ENCODE data around the gene ZBTB43.
"Not testable (repeated sequence)": the region's sequence is repeated elsewhere in the genome, so short reads cannot be mapped to it uniquely, and the experiment has no call there.

The ZBTB43 gene

DNA sequence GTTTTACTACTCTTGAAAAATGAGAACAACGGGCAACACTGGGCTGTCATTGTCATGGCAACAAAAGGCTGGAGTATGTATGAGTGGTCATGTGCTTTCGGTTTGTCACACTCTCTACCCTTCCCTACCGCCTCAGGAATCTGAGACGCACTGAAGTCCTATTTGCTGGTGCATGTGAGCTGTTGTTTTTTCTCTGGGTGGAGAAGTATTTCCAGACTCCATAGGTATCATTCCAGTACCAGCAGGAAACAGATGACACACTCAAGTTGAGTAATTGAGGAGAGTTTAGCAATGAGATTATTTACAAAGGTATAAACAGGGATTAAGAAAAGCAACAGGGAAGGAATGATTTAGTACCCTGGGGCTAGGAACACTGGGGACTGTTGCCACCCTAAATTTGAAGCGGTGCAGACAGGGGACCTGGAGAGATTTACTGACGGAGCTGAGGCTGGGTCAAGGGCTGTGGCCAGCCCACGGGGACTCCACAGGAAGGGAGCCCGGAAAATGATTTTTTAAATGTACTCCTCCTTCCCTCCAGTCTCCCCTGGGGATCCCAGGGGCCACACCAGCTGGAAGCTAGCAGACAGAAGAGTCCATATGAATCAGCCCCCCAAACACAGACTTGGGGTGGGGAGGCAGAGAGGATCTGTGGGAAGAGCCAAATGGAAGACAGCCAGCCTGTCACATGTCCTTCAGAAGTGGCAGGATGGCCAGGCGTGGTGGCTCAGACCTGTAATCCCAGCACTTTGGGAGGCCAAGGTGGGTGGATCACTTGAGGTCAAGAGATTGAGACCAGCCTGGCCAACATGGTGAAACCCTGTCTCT lies 13.2 kb upstream of the ZBTB43 start:
- no peak for DNase-seq (ENCODE audit: low spot score)

DNA sequence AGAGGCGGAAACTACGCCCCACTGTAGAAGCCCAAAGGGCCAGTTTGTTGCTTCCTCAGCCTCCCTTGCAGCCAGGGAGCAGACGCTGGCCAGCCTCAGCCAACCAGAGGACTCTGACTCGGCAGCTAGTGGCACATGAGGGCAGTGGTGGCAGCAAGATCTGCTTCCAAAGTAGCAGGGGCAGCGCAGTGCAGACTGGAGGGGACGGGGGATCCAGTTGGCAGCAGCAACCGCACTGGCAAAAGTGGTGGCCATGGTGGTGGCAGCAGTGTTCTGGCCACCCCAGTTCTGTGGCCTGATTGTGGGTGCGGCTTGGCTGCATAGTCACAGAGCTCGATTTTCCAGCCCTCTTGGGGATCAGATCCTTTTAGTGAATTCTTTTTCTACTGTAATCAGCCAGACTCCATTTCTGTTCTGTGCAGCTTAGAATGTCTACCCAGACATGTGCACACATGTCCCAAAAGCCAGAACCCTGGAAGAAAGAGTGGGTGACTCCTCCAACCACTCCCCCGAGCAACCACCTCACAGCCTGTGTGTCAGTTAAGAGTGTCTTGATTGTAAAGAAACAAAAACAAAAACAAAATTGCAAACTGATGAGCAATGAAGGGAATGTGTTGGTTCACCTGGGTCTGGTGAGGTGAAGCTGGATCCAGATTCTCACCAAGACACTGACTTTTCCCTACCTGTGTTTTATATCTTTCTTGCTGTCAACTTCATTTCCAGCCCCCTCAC lies 11.0 kb upstream of the ZBTB43 start:
- DNase-seq (ENCODE audit: low spot score): no peak

DNA sequence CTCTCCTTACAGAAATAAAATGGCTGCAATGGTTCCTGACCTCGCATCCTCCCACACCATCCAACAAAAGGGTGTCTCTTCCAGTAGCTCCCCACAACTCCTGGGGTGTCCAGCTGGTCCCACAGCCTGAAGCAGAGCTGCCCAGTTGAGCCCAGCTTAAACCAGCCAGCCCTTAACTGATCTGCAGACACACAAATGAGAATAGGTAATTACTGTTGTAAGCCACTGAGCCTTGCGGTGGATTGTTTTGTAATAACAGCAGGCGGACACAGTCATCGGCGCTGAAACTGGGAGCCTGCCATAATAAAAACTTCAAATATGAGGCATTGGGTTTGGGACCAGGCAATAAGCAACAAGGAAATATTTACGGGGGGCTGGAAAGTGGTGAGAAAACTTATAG lies 10.4 kb upstream of the ZBTB43 start:
- DNase-seq (ENCODE audit: low spot score): no peak

DNA sequence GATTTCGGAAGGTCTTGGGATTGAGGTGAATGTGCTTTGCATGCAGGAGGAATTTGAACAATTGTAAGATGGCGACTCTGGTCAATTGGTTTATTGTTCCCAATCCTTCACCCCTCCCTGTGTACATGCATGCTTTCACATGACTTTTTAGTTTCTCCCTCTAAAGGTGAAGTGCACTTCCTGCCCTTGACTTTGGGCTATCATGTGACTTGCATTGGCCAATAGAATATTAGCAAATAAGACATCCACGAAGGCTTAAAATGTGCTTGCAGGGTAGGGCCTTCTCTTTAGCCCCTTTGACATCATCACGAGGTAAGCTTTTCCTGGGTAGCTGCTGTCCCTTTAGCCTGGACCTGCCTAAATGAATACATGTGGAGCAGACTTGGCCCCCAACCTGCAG lies 8.1 kb upstream of the ZBTB43 start:
- DNase-seq (ENCODE audit: low spot score): no peak

DNA sequence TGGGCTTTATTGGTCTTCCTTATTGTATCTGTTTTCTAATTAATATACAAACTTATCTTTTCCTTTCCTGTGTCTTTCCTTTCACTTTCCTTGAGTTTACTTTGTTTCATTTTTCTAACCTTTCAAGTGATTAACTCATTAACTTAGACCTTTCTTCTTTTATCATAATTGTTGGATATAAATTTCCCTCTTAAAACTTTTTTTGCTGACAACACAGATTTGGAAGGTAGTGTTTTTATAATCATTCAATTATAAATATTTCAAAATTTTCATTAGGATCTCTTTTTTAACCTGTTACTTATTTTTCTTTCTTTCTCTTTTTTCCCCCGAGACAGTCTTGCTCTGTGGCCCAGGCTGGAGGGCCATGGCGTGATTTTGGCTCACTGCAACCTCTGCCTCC lies 6.9 kb upstream of the ZBTB43 start:
- no peak for DNase-seq (ENCODE audit: low spot score)

DNA sequence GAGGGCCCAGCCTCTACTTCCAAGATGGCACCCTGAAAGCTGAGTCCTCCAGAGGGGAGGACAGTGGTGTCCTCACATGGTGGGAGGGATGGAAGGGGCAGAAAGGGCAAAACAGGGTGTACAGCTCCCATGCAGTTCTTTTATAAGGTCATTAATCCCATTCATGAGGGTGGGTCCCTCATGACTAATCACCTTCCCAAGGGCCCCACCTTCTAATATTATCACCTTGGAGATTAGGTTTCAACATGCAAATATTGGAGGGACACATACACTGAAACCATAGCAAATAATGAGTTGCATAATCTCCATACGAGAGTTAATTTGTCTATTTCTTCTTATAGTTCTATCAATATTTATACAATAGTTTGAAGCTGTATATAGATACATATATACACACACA lies 5.8 kb upstream of the ZBTB43 start:
- no peak for DNase-seq (ENCODE audit: low spot score)

DNA sequence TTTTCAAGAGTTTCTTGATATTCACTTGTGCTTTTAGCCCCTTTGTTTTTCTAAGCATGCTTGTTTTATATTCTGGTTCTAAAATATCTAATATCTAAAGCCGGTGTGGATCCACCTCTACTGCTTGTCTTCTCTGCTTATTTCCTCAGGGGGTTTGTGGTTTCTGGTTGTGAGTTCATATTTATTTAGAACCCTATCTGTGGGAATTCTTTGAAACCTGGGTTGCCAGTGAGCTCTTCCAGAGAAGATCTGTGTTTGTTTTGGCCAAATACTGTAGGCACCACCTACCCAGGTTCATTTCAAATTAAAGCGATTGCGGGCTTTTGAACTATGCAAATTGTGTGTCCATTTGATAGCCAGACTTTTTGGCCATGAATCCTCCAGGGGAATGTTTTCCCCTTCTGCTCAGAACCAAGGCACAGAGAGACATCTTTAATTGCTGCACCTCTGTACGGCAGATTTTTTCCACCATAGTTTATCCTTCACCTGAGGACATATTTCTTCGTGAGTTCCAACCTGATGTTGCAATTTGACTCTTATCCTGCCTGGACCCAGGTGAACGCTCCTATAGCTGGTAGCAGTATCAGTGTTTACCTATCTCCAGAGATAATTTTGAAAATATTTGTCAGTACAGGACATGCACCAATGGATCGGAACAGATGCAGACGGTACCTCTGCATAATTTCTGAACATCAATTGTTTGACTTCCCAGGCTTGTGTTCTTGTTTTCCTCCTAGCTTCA lies 2.4 kb upstream of the ZBTB43 start:
- no peak for DNase-seq (ENCODE audit: low spot score)

DNA sequence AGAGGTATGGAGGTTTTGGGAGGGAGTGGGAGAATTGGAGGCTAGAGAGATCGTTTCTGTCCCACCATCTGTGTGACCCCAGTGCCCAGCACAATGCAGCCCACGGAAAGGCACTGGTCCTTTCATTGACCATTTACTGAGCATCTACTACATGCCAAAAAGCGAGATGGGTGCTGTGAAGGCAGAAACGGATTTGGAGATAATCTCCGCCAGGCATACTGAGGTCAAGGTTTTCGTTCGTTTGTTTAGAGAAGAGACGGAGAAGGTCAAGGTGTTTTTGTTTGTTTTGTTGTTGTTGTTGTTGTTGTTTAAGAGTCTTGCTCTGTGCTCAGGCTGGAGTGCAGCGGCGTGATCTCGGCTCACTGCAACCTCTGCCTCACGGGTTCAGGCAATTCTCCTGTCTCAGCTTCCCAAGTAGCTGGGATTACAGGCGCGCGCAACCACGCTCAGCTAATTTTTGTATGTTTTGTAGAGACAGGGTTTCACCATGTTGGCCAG lies 593 bp upstream of the ZBTB43 start:
- no peak for DNase-seq (ENCODE audit: low spot score)

DNA sequence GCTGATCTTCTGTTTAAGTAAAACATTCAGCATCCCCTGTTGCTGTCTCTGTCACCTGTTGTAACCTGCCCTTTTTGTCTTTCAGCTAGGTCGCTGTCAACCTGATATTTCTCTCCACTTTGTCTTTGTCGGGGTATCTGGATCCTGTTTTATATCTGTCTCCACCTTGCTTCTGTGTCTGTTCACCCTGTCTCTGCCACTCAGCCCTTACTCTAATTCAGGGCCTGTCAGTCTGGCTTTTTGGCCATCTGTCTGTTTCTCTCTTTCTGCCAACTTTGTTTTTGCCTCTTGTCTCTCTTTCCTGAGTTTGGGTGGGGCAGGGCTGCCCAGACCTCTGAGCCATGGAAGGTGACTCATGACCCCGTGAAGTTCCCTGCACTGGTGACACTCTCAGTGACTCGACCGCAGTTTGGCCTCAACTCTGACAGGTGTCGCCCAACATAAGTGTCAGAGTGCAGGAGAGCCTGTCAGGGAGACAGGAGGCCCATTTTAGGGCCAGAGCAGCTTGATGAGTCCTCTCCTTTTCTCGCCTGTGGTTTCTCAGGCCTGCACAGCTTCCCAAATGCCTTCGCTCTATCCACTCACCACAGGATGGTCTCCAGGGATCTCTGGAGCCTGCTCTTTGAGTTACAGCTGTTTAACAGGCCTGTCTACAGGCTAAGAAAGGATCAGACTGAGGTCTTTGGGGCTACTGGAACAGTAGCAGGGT lies 868 bp downstream of the ZBTB43 start:
- no peak for DNase-seq (ENCODE audit: low spot score)

DNA sequence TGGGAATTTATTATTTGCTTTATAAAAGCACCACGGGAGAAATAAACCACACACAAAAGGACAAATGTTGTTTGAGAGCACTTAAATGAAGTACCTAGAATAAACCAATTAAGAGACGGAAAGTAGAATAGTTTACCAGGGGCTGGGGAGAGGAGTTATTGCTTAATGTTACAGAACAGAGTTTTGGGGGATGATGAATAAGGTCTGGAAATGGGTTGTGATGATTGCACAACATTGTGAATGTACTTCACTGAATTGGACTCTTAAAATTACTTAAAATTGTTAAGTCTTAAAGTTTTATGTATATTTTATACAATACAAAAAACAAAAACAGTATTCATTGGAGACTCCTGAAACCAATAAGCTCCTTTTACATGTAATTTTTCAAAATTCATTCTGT lies 1.5 kb downstream of the ZBTB43 start:
- no peak for DNase-seq (ENCODE audit: low spot score)

DNA sequence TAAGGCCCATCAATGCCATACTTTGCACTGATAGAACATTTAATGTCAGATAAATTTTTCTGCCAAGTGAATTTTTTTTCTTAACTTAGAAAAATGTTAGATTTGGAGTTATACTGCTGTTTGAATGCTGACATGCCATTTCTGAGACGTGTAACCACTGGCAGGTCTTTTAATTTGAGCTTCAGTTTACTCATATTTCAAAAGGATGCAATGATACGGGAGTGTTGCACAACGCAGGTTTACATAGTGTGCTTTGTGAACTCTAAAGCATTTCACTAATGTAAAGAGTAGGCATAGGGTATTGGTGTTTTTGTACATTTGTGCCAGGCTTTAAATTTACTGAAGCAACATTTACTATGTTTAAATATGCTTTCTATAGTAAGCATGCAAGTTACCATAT lies 4.2 kb downstream of the ZBTB43 start:
- DNase-seq (ENCODE audit: low spot score): no peak

DNA sequence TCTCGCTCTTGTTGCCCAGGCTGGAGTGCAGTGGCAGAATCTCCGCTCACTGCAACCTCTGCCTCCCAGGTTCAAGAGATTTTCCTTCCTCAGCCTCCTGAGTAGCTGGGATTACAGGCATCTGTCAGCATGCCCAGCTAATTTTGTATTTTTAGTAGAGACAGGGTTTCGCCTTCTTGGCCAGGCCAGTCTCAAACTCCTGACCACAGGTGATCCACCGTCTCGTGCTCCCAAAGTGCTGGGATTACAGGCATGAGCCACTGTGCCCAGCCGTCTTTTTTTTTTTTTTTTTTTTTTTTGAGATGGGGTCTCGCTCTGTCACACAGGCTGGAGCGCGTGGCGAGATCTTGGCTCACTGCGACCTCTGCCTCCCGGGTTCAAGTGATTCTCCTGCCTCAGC lies 5.4 kb downstream of the ZBTB43 start:
- not testable (repeated sequence) for DNase-seq (ENCODE audit: low spot score)

DNA sequence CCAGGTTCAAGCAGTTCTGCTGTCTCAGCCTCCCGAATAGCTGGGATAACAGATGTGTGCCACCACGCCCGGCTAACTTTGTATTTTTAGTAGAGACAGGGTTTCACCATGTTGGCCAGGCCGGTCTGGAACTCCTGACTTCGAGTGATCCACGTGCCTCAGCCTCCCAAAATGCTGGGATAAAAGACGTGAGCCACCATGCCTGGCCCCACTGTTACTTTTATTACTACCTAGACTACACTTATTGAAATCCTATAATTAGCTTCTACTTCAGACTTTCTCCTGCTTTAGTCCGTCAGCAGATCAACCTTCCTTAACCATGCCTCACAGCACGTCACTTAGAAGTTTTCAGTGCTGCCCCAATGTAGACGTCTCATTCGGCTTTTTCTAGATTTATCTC lies 8.2 kb downstream of the ZBTB43 start:
- no peak for DNase-seq (ENCODE audit: low spot score)

DNA sequence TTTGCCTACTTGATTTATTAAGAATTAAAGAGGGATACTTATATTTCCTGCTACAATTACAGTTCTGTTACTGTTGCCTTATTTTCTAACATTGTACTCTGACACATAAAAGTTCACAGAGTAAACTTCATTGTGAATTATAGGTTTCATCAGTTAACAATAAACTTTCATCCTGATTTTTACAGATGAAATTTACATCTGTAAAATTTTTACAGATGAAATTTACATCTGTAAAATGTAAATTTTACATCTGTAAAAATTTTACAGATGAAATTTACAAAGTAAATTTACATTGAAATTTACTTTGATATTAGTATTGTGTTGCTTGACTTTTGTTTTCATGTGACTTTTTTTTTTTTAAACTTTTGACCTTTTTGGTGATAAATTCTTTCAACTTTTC lies 9.3 kb downstream of the ZBTB43 start:
- DNase-seq (ENCODE audit: low spot score): no peak

DNA sequence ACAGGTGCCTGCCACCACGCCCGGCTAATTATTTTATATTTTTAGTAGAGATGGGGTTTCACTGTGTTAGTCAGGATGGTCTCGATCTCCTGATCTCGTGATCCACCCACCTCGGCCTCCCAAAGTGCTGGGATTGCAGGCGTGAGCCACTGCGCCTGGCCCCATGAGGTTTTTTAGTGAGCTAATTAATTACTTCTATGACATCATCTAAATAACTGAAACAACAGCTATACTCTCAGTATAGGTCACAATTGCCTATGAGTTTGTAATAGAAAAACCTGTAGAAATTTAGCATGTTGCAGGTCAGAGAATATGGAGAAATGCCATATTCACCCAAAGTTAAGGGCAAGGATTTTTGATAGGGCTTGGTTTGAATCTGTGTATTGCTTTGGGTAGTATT lies 12.8 kb downstream of the ZBTB43 start:
- DNase-seq (ENCODE audit: low spot score): not testable (repeated sequence)

DNA sequence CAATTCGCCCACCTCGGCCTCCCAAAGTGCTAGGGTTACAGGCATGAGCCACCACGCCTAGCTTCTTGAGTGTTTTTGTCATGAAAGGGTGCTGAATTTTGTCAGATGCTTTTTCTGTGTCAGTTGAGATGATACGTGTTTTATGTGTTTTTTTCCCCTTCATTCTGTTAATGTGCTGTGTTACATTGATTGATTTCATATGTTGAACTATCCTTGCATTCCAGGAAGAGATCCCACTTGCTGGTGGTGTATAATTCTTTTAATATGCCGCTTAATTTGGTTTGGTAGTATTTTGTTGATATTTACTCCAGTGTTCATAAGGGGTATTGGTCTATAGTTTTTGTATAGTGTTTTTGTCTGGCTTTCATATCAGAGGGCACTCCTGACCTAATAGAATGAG lies 13.6 kb downstream of the ZBTB43 start:
- DNase-seq (ENCODE audit: low spot score): no peak

DNA sequence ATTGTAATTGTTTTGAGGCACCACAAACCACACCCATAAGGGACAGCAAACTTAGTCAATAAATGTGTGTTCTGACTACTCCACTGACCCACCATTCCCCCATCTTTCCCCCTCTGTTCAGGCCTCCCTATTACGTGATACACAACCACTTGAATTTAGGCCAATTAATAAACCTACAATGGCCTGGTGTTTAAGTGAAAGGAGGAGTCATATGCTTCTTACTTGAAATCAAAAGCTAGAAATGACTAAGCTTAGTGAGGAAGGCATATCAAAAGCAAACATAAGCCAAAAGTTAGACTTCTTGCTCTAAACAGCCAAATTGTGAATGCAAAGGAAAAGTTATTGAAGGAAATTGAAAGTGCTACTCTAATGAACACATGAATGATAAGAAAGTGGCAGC lies 14.6 kb downstream of the ZBTB43 start:
- no peak for DNase-seq (ENCODE audit: low spot score)

DNA sequence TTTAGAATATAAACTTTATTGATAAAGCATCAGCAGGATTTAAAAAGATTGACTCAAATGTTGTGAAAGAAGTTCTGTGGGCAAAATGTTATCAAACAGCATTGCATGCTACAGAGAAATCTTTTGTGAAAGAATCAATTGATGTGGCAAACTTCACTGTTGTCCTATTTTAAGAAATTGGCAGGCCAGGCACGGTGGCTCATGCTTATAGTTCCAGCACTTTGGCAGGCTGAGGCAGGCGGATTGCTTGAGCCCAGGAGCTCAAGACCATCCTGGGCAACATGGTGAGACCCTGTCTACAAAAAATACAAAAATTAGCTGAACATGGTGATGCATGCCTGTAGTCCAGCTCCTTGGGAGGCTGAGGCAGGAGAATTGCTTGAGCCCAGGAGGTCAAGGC lies 17.4 kb downstream of the ZBTB43 start:
- no peak for DNase-seq (ENCODE audit: low spot score)

DNA sequence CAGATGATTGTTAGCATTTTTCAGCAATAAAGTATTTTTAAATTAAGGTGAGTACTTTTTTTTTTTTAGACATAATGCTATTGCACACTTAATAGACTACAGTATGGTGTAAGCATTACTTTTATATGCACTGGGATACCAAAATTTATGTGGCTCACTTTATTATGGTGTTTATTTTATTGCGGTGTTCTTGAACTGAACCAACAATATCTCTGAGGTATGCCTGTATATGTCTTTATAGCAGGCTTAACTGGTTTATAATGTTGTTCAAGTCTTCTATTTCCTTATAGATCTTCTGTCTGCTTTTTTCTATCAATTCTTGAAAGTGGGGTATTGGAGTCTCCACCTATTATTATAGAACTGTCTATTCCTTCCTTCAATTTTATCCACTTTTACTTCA lies 18.0 kb downstream of the ZBTB43 start:
- no peak for DNase-seq (ENCODE audit: low spot score)

DNA sequence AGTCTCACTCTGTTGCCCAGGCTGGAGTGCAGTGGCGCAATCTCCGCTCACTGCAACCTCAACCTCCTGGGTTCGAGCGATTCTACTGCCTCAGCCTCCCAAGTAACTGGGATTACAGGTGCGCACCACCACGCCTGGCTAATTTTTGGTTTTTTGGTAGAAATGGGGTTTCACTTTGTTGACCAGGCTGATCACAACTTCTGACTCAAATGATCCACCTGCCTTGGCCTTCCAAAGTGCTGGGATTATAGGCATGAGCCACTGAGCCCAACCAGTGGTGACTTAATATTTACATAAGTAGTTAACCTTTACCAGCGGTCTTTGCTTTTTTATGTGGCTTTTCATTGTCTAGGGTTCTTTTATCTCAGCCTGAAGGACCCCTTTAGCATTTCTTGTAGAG lies 19.2 kb downstream of the ZBTB43 start:
- not testable (repeated sequence) for DNase-seq (ENCODE audit: low spot score)

DNA sequence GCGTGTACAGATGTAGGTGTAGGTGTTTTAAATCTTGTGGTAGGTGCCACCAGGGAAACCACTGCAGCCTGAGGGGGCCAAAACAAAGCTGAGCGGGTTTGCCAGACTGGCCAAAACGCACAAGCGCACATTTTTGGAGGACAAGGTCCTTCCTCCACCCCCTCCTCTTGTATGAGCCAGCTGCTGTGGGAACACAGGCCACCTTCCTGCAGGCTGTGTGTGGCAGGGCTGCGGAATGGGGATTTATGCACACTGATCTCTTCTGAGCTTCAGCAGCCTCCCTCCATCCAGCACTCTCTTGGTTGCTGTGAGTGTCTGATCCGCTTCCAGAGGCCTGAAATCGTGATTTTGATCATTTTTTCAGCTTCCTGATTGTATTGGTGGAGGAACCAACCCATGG lies 22.4 kb downstream of the ZBTB43 start:
- DNase-seq (ENCODE audit: low spot score): no peak

DNA sequence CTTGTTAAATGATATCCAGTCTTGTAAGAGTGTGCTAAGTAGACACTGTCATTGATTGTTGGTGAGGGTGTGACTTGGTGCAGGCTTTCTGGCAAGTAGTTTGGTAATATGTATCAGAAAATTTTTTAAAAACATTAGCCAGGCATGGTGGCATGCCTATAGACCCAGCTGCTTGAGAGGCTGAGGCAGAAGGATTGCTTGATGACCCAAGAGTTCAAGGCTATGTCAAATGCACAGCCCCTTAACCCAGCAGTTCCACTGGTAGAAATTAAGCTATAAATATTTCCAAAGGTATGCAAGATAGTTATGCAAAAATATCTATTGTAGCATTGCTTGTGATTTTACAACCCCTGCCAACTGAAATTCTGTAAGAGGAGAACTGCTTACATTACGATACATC lies 24.2 kb downstream of the ZBTB43 start:
- DNase-seq (ENCODE audit: low spot score): no peak

Measured in left forelimb (tissue), 1 donor.